Measurements from ENCODE around the gene POLR1B. TPM values are rescaled to one million over a fixed set of nuclear protein-coding genes. Genes with fewer than 3 reads are reported as not detected.
"Not testable (repeated sequence)": the region's sequence is repeated elsewhere in the genome, so short reads cannot be mapped to it uniquely, and the experiment has no call there.

The POLR1B gene
- total and polyA plus RNA-seq, 2 of the 13 experiments (the other 11 are each of a cell fraction or from before 2014, with no cell fraction given): 18.3 to 46.0 TPM

- H3K4me1 ChIP-seq (ENCODE audit: insufficient read depth, low read length); in situ Hi-C loops (cut with HindIII; ENCODE audit: extremely low pct_ligation_motif_present, low pct_unique_long_range_greater_than_20kb); H3K9ac ChIP-seq (ENCODE audit: insufficient read depth, low read depth, low read length); H3K27me3 ChIP-seq (ENCODE audit: control insufficient read depth in 1 of 2, insufficient read depth in 2 of 2, low read length in 2 of 2); H3K9me3 ChIP-seq (ENCODE audit: low read length); H2AFZ ChIP-seq (ENCODE audit: low read length); H3K79me2 ChIP-seq (ENCODE audit: insufficient read depth, low read length); H3K4me3 ChIP-seq (replicated peaks in 1 of 3; ENCODE audit: insufficient read depth in 1 of 3, low read depth in 2 of 3, low read length in 3 of 3); H3K27ac ChIP-seq (ENCODE audit: extremely low read length, insufficient read depth, low read length); DNase-seq (ENCODE audit: low spot score); H4K20me1 ChIP-seq (ENCODE audit: insufficient read depth, low read length); FAIRE-seq; intact Hi-C loops (cut with micrococcal nuclease; ENCODE audit: unreplicated experiment); BruUV-seq (replicated peaks); H3K4me2 ChIP-seq (ENCODE audit: low read depth, low read length); CTCF ChIA-PET (ENCODE audit: low intra/inter-chr PET ratio, low total read pairs); ATAC-seq: not testable (repeated sequence)
- POLR2A ChIA-PET: interaction anchor here (1.0 kb wide), 1 partner anchor 18 kb away, joined by 4 read pairs; the partner anchor contains the start of gene CHCHD5
- 96% methylated on average over 5 of the region's 5 CpGs for WGBS (ENCODE audit: low lambda C conversion rate)
- peaks cover 37 to 83% of the 10 kb centered on the region in 2 experiments for H3K36me3 ChIP-seq (replicated peaks in 1 of 2; ENCODE audit: control insufficient read depth in 1 of 2, insufficient read depth in 2 of 2, low read length in 2 of 2)
Observed at GRCh38 chr2:112566508-112566907, 24.2 kb downstream of the POLR1B start.

- no peak overlapping the region for H3K4me2 ChIP-seq (ENCODE audit: low read depth, low read length)
- TF ChIP-seq CEBPB (IDR thresholded peaks at IDR 0.05; ENCODE audit: borderline replicate concordance, low read depth, low read length) (peak; percentile 64; the same call in 1 of the 2 replicates), CSRNP2 (CRISPR knock-in tag; conservative IDR thresholded peaks at IDR 0.05; ENCODE audit: low read depth) (no peak)
- in situ Hi-C loops (cut with HindIII; ENCODE audit: extremely low pct_ligation_motif_present, low pct_unique_long_range_greater_than_20kb): no loop called here
- BruUV-seq (replicated peaks): no TSS peak
- DNase-seq (ENCODE audit: low spot score) (no peak), ATAC-seq (no peak), FAIRE-seq (no peak)
- H3K9me3 ChIP-seq (ENCODE audit: low read length): no peaks in the 10 kb centered on the region
- no peaks in the 10 kb centered on the region for H3K79me2 ChIP-seq (ENCODE audit: insufficient read depth, low read length)
- intact Hi-C loops (cut with micrococcal nuclease; ENCODE audit: unreplicated experiment): no loop called here
- POLR2A ChIA-PET: no interaction called here
- no peaks in the 10 kb centered on the region for H3K27me3 ChIP-seq (ENCODE audit: control insufficient read depth in 1 of 2, insufficient read depth in 2 of 2, low read length in 2 of 2)
- no peak overlapping the region for H3K9ac ChIP-seq (ENCODE audit: insufficient read depth, low read depth, low read length)
- H3K27ac ChIP-seq (ENCODE audit: extremely low read length, insufficient read depth, low read length): no peak overlapping the region
- peaks cover 54 to 95% of the 10 kb centered on the region in 2 experiments for H3K36me3 ChIP-seq (replicated peaks in 1 of 2; ENCODE audit: control insufficient read depth in 1 of 2, insufficient read depth in 2 of 2, low read length in 2 of 2)
- no peak overlapping the region for H2AFZ ChIP-seq (ENCODE audit: low read length)
- WGBS (ENCODE audit: low lambda C conversion rate): 88% methylated on average over 7 of the region's 7 CpGs
- no peak overlapping the region for H3K4me3 ChIP-seq (replicated peaks in 1 of 3; ENCODE audit: insufficient read depth in 1 of 3, low read depth in 2 of 3, low read length in 3 of 3)
- CTCF ChIA-PET (ENCODE audit: low intra/inter-chr PET ratio, low total read pairs): no interaction called here
- no peaks in the 10 kb centered on the region for H4K20me1 ChIP-seq (ENCODE audit: insufficient read depth, low read length)
- no peaks in the 10 kb centered on the region for H3K4me1 ChIP-seq (ENCODE audit: insufficient read depth, low read length)
Observed at GRCh38 chr2:112572005-112572404, 29.7 kb downstream of the POLR1B start.

Data from HepG2 (cell line).